Cardiac fibroblast (primary cell): ENCODE results near the gene ZNF652.

Source experiments
- DNase-seq, 2 donors: peaks; one replicate each; pipeline versions ENCODE4 v3.0.0 to v3.0.0-alpha.2; 2010; ENCODE audit warnings: low read depth in 2 of 2
- H3K4me3 ChIP-seq, 2 donors: replicated peaks in 1 of 2; 1 replicate in 1 of 2; 2 replicates in 1 of 2; pipeline ENCODE4 v1.5.1; 2011; ENCODE audit warnings: low read depth in 2 of 2, low read length in 2 of 2, mild to moderate bottlenecking in 2 of 2, moderate library complexity in 1 of 2
- CTCF ChIP-seq: IDR thresholded peaks from one replicate; pipeline ENCODE4 v1.5.1; 2011; ENCODE audit warnings: low read depth, mild to moderate bottlenecking, low read length, inconsistent platforms

ZNF652 gene

GRCh38 chr17:49249292-49249794 is 112.7 kb downstream of the ZNF652 start:
- peak; percentile 19 to 64 for DNase-seq
- no peak overlapping the region for H3K4me3 ChIP-seq
- no peak for TF ChIP-seq CTCF

DNA sequence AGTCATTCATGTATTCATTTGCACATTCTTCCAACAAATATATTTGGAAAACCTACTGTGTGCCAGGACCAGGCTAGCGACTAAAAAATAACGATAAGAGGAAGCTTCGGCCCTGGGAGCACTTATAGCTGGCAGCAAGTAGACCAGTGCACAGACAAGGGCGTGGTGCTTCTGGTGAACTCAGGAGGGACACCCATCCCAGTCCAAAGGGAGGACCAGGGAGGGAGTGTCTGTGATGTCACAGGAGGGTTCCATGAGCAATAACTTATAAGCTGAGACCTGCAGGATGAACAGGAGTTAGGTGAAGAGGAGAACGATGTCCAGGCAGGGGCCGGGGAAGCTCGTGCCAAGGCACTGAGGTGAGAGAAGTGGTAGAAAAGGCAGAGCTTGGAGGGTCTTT is 114.1 kb downstream of the ZNF652 start:
- TF ChIP-seq CTCF: no peak
- H3K4me3 ChIP-seq: no peak overlapping the region
- no peak for DNase-seq

DNA sequence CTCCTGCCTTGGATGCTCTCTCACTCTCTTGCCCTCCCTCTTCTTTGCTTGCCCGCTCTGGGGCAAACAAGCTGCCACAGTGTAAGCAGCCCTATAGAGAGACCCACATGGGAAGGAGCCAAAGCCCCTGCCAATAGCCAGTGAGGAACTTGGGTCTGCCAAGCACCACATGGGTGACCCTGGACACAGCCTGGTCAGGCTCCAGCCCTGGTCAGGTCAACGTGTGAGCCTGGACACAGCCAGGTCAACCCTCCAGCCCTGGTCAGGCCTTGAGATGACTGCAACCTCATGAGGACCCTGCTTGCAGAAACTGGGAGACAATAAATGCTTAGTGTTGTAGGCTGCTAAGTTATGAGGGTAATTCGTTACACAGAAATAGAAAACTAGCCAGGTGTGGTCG is 117.2 kb downstream of the ZNF652 start:
- H3K4me3 ChIP-seq: no peak overlapping the region
- TF ChIP-seq CTCF: no peak
- no peak for DNase-seq
